Vagina (tissue), 2 donors: ENCODE measurements around the gene TINAGL1.

Experiments used
- CTCF ChIP-seq, 3 experiments: fragments of 450-650 bp in 2 of 3; fragments of 200-600 bp in 1 of 3; sonication (generic) in 1 of 3; IDR thresholded peaks; one replicate each; pipeline ENCODE4 v1.5.1; 2017 to 2019; ENCODE audit warnings: antibody characterized with exemption in 3 of 3, mild to moderate bottlenecking in 2 of 3, moderate library complexity in 2 of 3
- POLR2A ChIP-seq, 2 donors: fragments of 450-650 bp; IDR thresholded peaks; one replicate each; pipeline ENCODE4 v1.6.1; 2017; ENCODE audit warnings: antibody characterized with exemption in 2 of 2, mild to moderate bottlenecking in 2 of 2, moderate library complexity in 2 of 2
- POLR2AphosphoS5 ChIP-seq, 2 donors: sonication (generic); formaldehyde crosslinking; IDR thresholded peaks; one replicate each; pipeline ENCODE4 v1.9.0; 2017; ENCODE audit warnings: antibody characterized with exemption in 2 of 2, mild to moderate bottlenecking in 2 of 2, low read depth in 1 of 2; ENCODE audit not compliant: insufficient read depth in 1 of 2

GRCh38 chr1:31607360-31607759 is 31.0 kb downstream of the TINAGL1 start:
- TF ChIP-seq POLR2A (IDR thresholded peaks at IDR 0.05) (no peak), CTCF (IDR thresholded peaks at IDR 0.05) (no peak), POLR2AphosphoS5 (IDR thresholded peaks at IDR 0.05; ENCODE audit: insufficient read depth in 1 of 2, low read depth in 1 of 2) (no peak)
